ENCODE measurements around the gene POLD1. TPM values are rescaled to one million over a fixed set of nuclear protein-coding genes. Genes with fewer than 3 reads are reported as not detected.

The POLD1 gene
- polyA plus RNA-seq, 3 donors, result 9.3 to 22.4 (median 15.6) TPM

- Histone ChIP-seq H4K20me1 (ENCODE audit: insufficient read depth, low read length) (no peaks in the 10 kb centered on the region), H3K36me3 (replicated peaks in 1 of 2; ENCODE audit: control insufficient read depth in 1 of 2, insufficient read depth in 2 of 2, low read length in 2 of 2) (no peaks in the 10 kb centered on the region), H3K4me3 (replicated peaks in 1 of 3; ENCODE audit: low read depth in 2 of 3, low read length in 3 of 3) (no peak overlapping the region), H3K27ac (ENCODE audit: low read depth in 1 of 2, low read length in 2 of 2) (peak overlapping the region in 1 of 2 donors; percentile 1), H3K9me3 (replicated peaks in 1 of 2; ENCODE audit: control insufficient read depth in 1 of 2, insufficient read depth in 1 of 2, low read length in 2 of 2) (no peaks in the 10 kb centered on the region), H3K79me2 (ENCODE audit: insufficient read depth, low read length) (no peaks in the 10 kb centered on the region), H2AFZ (ENCODE audit: insufficient read depth, low read depth, low read length, poor library complexity, severe bottlenecking) (no peak overlapping the region), H3K4me2 (replicated peaks; ENCODE audit: extremely low read depth, low read length, poor library complexity, severe bottlenecking) (no peak overlapping the region), H3K4me1 (ENCODE audit: control insufficient read depth in 1 of 2, insufficient read depth in 2 of 2, low read length in 2 of 2) (peaks cover 24 to 35% of the 10 kb centered on the region in 2 donors), H3K9ac (ENCODE audit: insufficient read depth, low read length, poor library complexity, severe bottlenecking) (no peak overlapping the region), H3K27me3 (ENCODE audit: control insufficient read depth in 2 of 2, insufficient read depth in 2 of 2, low read length in 2 of 2) (no peaks in the 10 kb centered on the region)
- peaks cover 4 to 17% (median 8%) of the 10 kb centered on the region in 3 donors for H3K27me3 Mint-ChIP-seq (ENCODE audit: low read depth in 3 of 3)
- H3K4me1 Mint-ChIP-seq, result peaks cover 42% of the 10 kb centered on the region
- DNase-seq, result peak in 1 of 3 donors; percentile 41
- H3K9me3 Mint-ChIP-seq, result peaks cover 0 to 8% (median 4%) of the 10 kb centered on the region in 7 donors
- peak overlapping the region in 1 of 2 donors; percentile 3 for H3K4me3 Mint-ChIP-seq
- WGBS (ENCODE audit: insufficient coverage), result 88% methylated on average over 5 of the region's 7 CpGs
- peak overlapping the region in 4 of 7 donors; percentile 39 to 68 (median 61) for H3K27ac Mint-ChIP-seq
- H3K36me3 Mint-ChIP-seq, result peaks cover 0 to 2% of the 10 kb centered on the region in 2 donors
- intact Hi-C loops (cut with micrococcal nuclease), result no loop called here
- no peak for TF ChIP-seq CTCF (IDR thresholded peaks at IDR 0.05)
Observed at GRCh38 chr19:50361290-50362029, 22.7 kb upstream of the POLD1 start.

GRCh38 chr19:50362030-50362412, 22.1 kb upstream of the POLD1 start:
- no peak overlapping the region for H3K4me3 ChIP-seq (replicated peaks in 1 of 3; ENCODE audit: low read depth in 2 of 3, low read length in 3 of 3)
- TF ChIP-seq CTCF (IDR thresholded peaks at IDR 0.05), result no peak
- no peak for DNase-seq
- peaks cover 24 to 34% of the 10 kb centered on the region in 2 donors for H3K4me1 ChIP-seq (ENCODE audit: control insufficient read depth in 1 of 2, insufficient read depth in 2 of 2, low read length in 2 of 2)
- no peaks in the 10 kb centered on the region for H3K79me2 ChIP-seq (ENCODE audit: insufficient read depth, low read length)
- H3K27ac ChIP-seq (ENCODE audit: low read depth in 1 of 2, low read length in 2 of 2), result no peak overlapping the region
- H3K36me3 ChIP-seq (replicated peaks in 1 of 2; ENCODE audit: control insufficient read depth in 1 of 2, insufficient read depth in 2 of 2, low read length in 2 of 2), result no peaks in the 10 kb centered on the region
- H3K27me3 Mint-ChIP-seq (ENCODE audit: low read depth in 3 of 3), result peaks cover 4 to 17% (median 8%) of the 10 kb centered on the region in 3 donors
- H4K20me1 ChIP-seq (ENCODE audit: insufficient read depth, low read length), result no peaks in the 10 kb centered on the region
- H3K27me3 ChIP-seq (ENCODE audit: control insufficient read depth in 2 of 2, insufficient read depth in 2 of 2, low read length in 2 of 2), result no peaks in the 10 kb centered on the region
- peaks cover 0 to 2% of the 10 kb centered on the region in 2 donors for H3K36me3 Mint-ChIP-seq
- peaks cover 40% of the 10 kb centered on the region for H3K4me1 Mint-ChIP-seq
- 95% methylated on average over 3 of the region's 7 CpGs for WGBS (ENCODE audit: insufficient coverage)
- H3K9me3 Mint-ChIP-seq, result peaks cover 0 to 8% (median 4%) of the 10 kb centered on the region in 7 donors
- peak overlapping the region in 1 of 2 donors; percentile 3 for H3K4me3 Mint-ChIP-seq
- H3K27ac Mint-ChIP-seq, result peak overlapping the region in 1 of 7 donors; percentile 28
- H3K9me3 ChIP-seq (replicated peaks in 1 of 2; ENCODE audit: control insufficient read depth in 1 of 2, insufficient read depth in 1 of 2, low read length in 2 of 2), result no peaks in the 10 kb centered on the region
- intact Hi-C loops (cut with micrococcal nuclease), result no loop called here
- H3K4me2 ChIP-seq (replicated peaks; ENCODE audit: extremely low read depth, low read length, poor library complexity, severe bottlenecking), result no peak overlapping the region
- H3K9ac ChIP-seq (ENCODE audit: insufficient read depth, low read length, poor library complexity, severe bottlenecking), result no peak overlapping the region
- no peak overlapping the region for H2AFZ ChIP-seq (ENCODE audit: insufficient read depth, low read depth, low read length, poor library complexity, severe bottlenecking)

Data from CD14-positive monocyte (primary cell).